NOMO-1 (cell line): ENCODE results near the gene KLHL8.
"Not testable (repeated sequence)": the region's sequence is repeated elsewhere in the genome, so short reads cannot be mapped to it uniquely, and the experiment has no call there.

ENCODE experiments used
- DNase-seq, 2 experiments: peaks; one replicate each; lab custom pipeline; 2025; ENCODE audit not compliant: unreplicated experiment in 2 of 2; lab: John Stamatoyannopoulos, UW

Gene KLHL8

GRCh38 chr4:87185146-87185870 lies 35.1 kb downstream of the KLHL8 start:
- DNase-seq, result no peak

DNA sequence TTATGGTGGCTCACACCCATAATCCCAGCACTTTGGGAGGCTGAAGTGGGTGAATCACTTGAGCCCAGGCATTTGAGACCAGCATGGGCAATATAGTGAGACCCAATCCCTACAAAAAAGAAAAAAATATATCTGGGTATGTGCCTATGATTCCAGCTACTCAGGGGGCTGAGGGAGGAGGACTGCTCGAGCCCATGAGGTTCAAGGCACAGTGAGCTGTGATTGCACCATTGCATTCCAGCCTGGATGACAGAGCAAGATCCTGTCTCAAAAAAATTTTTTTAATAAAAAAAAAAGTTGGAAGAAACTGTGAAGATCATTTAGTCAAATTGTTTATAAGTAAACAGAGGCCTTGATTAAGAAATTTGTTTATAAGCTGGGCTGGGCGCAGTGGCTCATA lies 39.7 kb downstream of the KLHL8 start:
- no peak for DNase-seq

DNA sequence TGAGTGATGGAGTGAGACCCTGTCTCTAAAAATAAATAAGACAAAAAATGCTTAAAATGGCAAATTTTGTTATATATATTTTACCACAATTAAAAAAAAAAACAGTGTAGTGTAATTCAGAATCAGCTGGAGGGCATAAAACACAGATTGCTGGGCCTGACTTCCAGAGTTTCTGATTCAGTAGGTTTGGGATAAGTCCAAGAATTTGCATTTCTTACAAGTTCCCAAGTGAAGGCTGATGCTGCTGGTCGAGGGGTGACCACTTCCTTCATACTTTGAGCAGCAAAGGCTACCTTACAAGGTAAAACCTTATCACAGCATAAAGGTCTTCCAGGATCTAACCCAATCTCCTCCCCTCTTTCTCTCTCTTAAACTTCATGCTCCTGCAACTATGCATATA lies 40.7 kb downstream of the KLHL8 start:
- no peak for DNase-seq

DNA sequence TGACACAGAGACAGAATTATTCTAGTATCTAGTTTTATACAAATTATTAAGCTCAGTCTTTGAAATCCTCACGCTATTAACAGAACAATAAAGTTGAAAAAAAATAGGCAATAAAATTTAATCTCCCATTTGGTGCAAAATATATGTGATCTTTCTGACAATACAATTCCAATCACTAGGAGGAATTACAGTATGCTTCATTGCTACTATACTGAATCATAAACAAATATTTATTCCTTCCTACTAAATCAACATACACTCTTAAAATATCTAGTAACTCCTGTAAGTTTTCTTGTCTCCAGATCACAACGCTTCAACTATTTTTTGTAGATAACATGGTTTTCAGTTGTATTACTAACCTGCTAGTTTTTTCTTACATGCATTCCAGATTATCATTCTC lies 45.7 kb downstream of the KLHL8 start:
- no peak for DNase-seq

DNA sequence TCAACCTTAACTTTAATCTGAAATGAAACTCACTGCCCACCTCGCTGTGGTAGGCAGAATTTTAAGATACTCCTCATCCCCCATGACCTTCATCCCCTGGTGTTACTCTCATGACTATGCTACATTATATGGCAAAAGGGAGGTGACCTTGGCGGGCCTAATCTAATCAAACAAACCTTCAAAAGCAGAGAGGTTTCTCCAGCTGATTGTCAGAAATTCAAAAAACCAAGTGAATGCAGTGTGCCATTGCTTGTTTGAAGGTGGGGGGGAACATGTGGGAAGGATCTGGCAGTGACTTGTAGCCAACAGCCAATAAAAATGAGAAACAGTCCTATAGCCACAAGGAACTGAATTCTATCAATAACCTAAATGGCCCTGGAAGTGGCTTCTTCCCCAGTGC lies 48.5 kb downstream of the KLHL8 start:
- no peak for DNase-seq

DNA sequence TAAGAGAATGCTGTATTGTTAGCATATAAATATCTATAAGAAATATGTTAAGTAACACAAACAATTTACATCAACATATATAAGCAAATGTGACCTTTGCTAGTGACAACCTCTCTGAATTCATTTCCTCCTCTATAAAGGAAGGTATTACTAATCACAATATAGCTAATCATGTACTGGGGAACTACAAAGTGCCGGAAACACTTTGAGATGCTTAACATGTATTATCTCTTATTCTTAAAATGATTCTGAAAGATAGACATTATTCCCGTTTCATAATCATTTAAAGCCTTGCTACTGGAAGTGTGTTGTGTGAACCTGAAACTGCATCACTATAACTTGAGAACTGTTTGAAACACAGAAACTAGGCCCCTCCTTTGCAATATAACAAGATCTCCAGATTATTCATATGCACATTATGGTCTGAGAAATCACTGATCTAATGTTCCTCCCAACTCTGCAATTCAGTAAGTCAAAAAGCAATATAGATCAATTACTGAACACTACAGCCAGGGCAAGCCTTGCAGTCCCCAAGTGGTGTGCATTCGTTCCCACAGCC lies 54.0 kb downstream of the KLHL8 start:
- DNase-seq, result no peak

- no peak for DNase-seq
Measured at GRCh38 chr4:87165892-87166291, 54.5 kb downstream of the KLHL8 start.

- no peak for DNase-seq
Measured at GRCh38 chr4:87153078-87153870, 67.1 kb downstream of the KLHL8 start.

- no peak for DNase-seq
Measured at GRCh38 chr4:87152310-87153041, 67.9 kb downstream of the KLHL8 start.

GRCh38 chr4:87151730-87152129 lies 68.7 kb downstream of the KLHL8 start:
- DNase-seq, result no peak

- peak; percentile 32 to 66 for DNase-seq
Measured at GRCh38 chr4:87150498-87151261, 69.7 kb downstream of the KLHL8 start.

GRCh38 chr4:87147116-87147515 lies 73.3 kb downstream of the KLHL8 start:
- no peak for DNase-seq

- DNase-seq, result not testable (repeated sequence)
Measured at GRCh38 chr4:87145934-87146333, 74.5 kb downstream of the KLHL8 start.

DNA sequence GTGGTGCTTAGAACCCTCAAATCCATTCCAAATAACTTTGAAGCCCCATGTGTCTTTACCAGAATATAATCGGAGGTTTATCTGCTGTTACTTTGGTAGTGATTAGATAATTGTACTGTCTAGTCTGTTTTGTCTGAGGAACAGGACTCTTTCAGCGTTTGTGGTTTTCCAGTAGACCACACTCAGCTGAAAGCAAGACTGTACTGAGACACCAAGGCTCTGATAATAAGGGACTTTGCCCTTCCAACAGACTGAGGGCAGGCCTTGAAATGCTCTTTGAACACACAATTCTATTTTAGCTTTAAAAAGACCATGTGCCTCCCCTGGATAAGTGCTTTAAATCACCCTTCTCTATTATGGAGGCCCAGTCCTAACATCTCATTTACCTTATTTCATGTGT lies 76.1 kb downstream of the KLHL8 start:
- DNase-seq, result no peak

DNA sequence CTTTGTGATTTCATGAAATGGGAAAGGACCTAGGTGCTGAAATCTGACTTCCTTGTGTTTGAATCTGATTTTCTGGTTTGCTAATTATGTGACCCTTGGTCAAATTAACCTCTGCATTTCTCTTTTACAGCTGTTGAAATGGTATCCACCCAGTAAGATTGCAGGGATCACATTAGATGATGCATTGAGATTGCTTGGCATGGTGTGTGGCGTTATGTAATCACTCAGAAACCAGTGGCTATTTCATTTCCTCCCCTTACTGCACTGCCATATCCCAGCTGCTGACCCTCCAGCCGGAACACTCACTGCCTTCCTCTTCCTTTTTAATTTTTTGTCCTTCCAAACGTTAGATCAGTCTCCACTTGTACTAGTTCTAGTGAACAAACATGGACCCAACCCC lies 79.0 kb downstream of the KLHL8 start:
- DNase-seq, result no peak

- no peak for DNase-seq
Measured at GRCh38 chr4:87134122-87134521, 86.3 kb downstream of the KLHL8 start.

DNA sequence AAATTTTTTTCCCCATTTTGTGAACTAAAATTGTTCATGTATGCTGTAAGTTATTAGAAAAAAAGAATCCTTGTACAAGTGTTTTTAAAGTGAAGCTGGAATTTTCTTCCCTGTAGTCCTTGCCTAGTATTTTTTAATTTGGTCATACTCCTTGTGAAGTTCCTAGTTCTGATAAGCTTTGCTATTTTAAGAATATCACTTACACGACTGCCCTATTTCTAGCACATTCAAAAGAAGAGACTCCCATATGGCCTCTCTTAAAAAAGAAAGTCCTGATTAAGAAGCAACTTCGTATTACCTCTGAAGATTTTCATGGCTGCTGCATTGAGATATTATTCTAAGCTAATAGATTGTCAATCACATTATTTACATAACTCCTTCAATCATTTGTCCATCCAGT lies 87.2 kb downstream of the KLHL8 start:
- DNase-seq, result no peak

DNA sequence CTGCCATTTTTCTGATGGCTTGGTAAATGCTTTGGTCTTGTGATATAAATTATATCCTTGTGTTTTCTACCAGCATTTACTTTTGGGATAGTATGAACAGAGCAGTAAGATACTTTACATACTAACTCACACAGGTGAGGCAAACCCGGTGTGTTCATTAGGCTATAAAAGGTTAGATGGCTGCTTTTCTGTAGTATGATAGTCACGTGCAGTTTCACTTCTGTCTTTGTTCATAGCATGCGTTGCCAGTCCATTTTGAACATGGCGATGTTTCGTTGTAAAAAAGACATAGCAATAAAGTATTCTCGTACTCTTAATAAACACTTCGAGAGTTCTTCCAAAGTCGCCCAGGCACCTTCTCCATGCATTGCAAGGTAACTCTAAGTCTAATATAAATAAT lies 88.4 kb downstream of the KLHL8 start:
- no peak for DNase-seq

- DNase-seq, result no peak
Measured at GRCh38 chr4:87130985-87131703, 89.3 kb downstream of the KLHL8 start.

- no peak for DNase-seq
Measured at GRCh38 chr4:87129681-87130080, 90.7 kb downstream of the KLHL8 start.
